Neural progenitor cell (in vitro differentiated cells): ENCODE results near the gene CHERP.

Experiments
- EZH2 ChIP-seq: fragments of 200-600 bp; sonication (generic); IDR thresholded peaks from 2 replicates; pipeline ENCODE4 v1.6.1; 2017; ENCODE audit warnings: antibody characterized with exemption, mild to moderate bottlenecking, moderate library complexity
- EZH2phosphoT487 ChIP-seq: fragments of 200-600 bp; sonication (generic); IDR thresholded peaks from 2 replicates; pipeline ENCODE4 v1.6.1; 2017; ENCODE audit warnings: antibody characterized with exemption
- TF ChIP-seq, protein P1 (sequence below): fragments of 200-600 bp; sonication (generic); IDR thresholded peaks from 2 replicates; pipeline ENCODE4 v1.5.1; 2017; ENCODE audit warnings: antibody characterized with exemption, mild to moderate bottlenecking

DNA sequence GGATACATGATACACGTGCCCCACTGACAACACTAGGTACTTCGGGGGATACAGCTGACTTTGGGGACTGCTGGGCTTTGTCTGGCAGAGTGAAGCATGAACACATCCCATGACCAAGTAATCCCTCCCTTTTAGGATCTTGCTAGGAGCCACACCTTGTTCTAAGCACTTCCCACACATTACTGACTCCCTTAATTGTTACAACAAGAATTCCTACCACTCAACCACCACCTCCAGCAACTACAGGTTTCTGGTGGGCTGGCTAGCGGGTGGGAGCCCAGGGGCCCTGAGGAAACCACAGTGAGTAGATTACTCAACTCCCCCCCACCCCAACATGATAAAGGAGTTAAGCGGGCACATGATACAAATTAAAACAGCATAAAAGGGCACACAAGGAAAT lies 37.1 kb upstream of the CHERP start:
- TF ChIP-seq, protein P1, sequence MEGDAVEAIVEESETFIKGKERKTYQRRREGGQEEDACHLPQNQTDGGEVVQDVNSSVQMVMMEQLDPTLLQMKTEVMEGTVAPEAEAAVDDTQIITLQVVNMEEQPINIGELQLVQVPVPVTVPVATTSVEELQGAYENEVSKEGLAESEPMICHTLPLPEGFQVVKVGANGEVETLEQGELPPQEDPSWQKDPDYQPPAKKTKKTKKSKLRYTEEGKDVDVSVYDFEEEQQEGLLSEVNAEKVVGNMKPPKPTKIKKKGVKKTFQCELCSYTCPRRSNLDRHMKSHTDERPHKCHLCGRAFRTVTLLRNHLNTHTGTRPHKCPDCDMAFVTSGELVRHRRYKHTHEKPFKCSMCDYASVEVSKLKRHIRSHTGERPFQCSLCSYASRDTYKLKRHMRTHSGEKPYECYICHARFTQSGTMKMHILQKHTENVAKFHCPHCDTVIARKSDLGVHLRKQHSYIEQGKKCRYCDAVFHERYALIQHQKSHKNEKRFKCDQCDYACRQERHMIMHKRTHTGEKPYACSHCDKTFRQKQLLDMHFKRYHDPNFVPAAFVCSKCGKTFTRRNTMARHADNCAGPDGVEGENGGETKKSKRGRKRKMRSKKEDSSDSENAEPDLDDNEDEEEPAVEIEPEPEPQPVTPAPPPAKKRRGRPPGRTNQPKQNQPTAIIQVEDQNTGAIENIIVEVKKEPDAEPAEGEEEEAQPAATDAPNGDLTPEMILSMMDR: no peak
- TF ChIP-seq EZH2phosphoT487 (no peak), EZH2 (no peak)
